Measurements from ENCODE around the gene ADIRF. TPM values are rescaled to one million over a fixed set of nuclear protein-coding genes. Genes with fewer than 3 reads are reported as not detected.

ADIRF gene
- total and polyA plus RNA-seq, 7 experiments from 2014 or later = 0.56 to 0.64 TPM; not detected in 5

GRCh38 chr10:86955501-86956194, 12.6 kb upstream of the ADIRF start:
- Mint-ChIP-seq H3K27me3 (no peaks in the 10 kb centered on the region), H3K4me3 (no peak overlapping the region), H3K27ac (no peak overlapping the region), H3K4me1 (peaks cover 2 to 12% (median 9%) of the 10 kb centered on the region in 7 donors), H3K36me3 (peaks cover 0 to 9% (median 6%) of the 10 kb centered on the region in 5 donors), H3K9me3 (peaks cover 0 to 21% (median 9%) of the 10 kb centered on the region in 11 donors)
- Histone ChIP-seq H3K4me1 (ENCODE audit: control insufficient read depth in 2 of 2, insufficient read depth in 2 of 2, low read length in 2 of 2) (peaks cover 3 to 15% of the 10 kb centered on the region in 2 donors), H3K4me3 (ENCODE audit: low read length) (no peak overlapping the region), H3K36me3 (ENCODE audit: control insufficient read depth in 2 of 3, insufficient read depth in 3 of 3, low read length in 3 of 3) (no peaks in the 10 kb centered on the region), H3K9me3 (ENCODE audit: control insufficient read depth in 2 of 3, low read length in 3 of 3) (no peaks in the 10 kb centered on the region), H3K27me3 (ENCODE audit: control insufficient read depth in 2 of 2, insufficient read depth in 2 of 2, low read length in 2 of 2) (no peaks in the 10 kb centered on the region), H3K27ac (ENCODE audit: low read depth, low read length) (no peak overlapping the region)
- CTCF ChIA-PET = interaction anchor here (1.1 to 2.5 kb wide), 2 partner anchors 11 to 15 kb away, joined by 4 to 11 read pairs; no protein-coding TSS in a partner anchor
- DNase-seq (no peak), ATAC-seq (no peak)
- intact Hi-C loops (cut with micrococcal nuclease) = loop anchor here in 1 of 2 donors (1.0 kb wide), 1 partner anchor 11 kb away; no protein-coding TSS in a partner anchor
- POLR2A ChIA-PET = interaction anchor here (1.2 kb wide), 1 partner anchor 15 kb away, joined by 8 read pairs; no protein-coding TSS in a partner anchor

- Histone ChIP-seq H3K9me3 (ENCODE audit: control insufficient read depth in 2 of 3, low read length in 3 of 3) (no peaks in the 10 kb centered on the region), H3K4me3 (ENCODE audit: low read length) (no peak overlapping the region), H3K36me3 (ENCODE audit: control insufficient read depth in 2 of 3, insufficient read depth in 3 of 3, low read length in 3 of 3) (no peaks in the 10 kb centered on the region), H3K27ac (ENCODE audit: low read depth, low read length) (no peak overlapping the region), H3K4me1 (ENCODE audit: control insufficient read depth in 2 of 2, insufficient read depth in 2 of 2, low read length in 2 of 2) (peaks cover 0 to 8% of the 10 kb centered on the region in 2 donors), H3K27me3 (ENCODE audit: control insufficient read depth in 2 of 2, insufficient read depth in 2 of 2, low read length in 2 of 2) (no peaks in the 10 kb centered on the region)
- ATAC-seq (no peak), DNase-seq (no peak)
- Mint-ChIP-seq H3K27me3 (no peaks in the 10 kb centered on the region), H3K4me3 (no peak overlapping the region), H3K36me3 (peaks cover 0 to 9% (median 6%) of the 10 kb centered on the region in 5 donors), H3K4me1 (peaks cover 0 to 6% (median 5%) of the 10 kb centered on the region in 7 donors), H3K9me3 (peaks cover 0 to 21% (median 9%) of the 10 kb centered on the region in 11 donors), H3K27ac (peak overlapping the region in 3 of 9 donors; percentile 8 to 49 (median 38))
- CTCF ChIA-PET = interaction anchor here (1.4 to 2.5 kb wide), 2 partner anchors 10 to 11 kb away, joined by 3 to 11 read pairs; no protein-coding TSS in a partner anchor
- POLR2A ChIA-PET = interaction anchor here (1.0 to 1.5 kb wide), 3 partner anchors 10 to 14 kb away, joined by 4 to 8 read pairs (median 4); no protein-coding TSS in a partner anchor
- intact Hi-C loops (cut with micrococcal nuclease) = loop anchor here in 1 of 2 donors (1.0 kb wide), 1 partner anchor 10 kb away; no protein-coding TSS in a partner anchor
Measured at GRCh38 chr10:86956195-86956847, 12.0 kb upstream of the ADIRF start.

GRCh38 chr10:86956848-86957448, 11.3 kb upstream of the ADIRF start:
- DNase-seq = peak in 1 of 9 donors; percentile 6
- Histone ChIP-seq H3K27me3 (ENCODE audit: control insufficient read depth in 2 of 2, insufficient read depth in 2 of 2, low read length in 2 of 2) (no peaks in the 10 kb centered on the region), H3K9me3 (ENCODE audit: control insufficient read depth in 2 of 3, low read length in 3 of 3) (no peaks in the 10 kb centered on the region), H3K4me1 (ENCODE audit: control insufficient read depth in 2 of 2, insufficient read depth in 2 of 2, low read length in 2 of 2) (peaks cover 0 to 7% of the 10 kb centered on the region in 2 donors), H3K27ac (ENCODE audit: low read depth, low read length) (no peak overlapping the region), H3K36me3 (ENCODE audit: control insufficient read depth in 2 of 3, insufficient read depth in 3 of 3, low read length in 3 of 3) (no peaks in the 10 kb centered on the region), H3K4me3 (ENCODE audit: low read length) (no peak overlapping the region)
- ChIA-PET POLR2A (interaction anchor here (1.0 to 1.5 kb wide), 3 partner anchors 11 to 14 kb away, joined by 4 to 8 read pairs (median 4); no protein-coding TSS in a partner anchor), CTCF (interaction anchor here (0.7 to 2.5 kb wide), 3 partner anchors 9 to 14 kb away, joined by 3 to 11 read pairs (median 3); no protein-coding TSS in a partner anchor)
- Mint-ChIP-seq H3K4me3 (no peak overlapping the region), H3K36me3 (peaks cover 0 to 6% (median 5%) of the 10 kb centered on the region in 5 donors), H3K27me3 (no peaks in the 10 kb centered on the region), H3K27ac (no peak overlapping the region), H3K4me1 (peaks cover 0 to 6% (median 2%) of the 10 kb centered on the region in 7 donors), H3K9me3 (peaks cover 0 to 17% (median 6%) of the 10 kb centered on the region in 11 donors)
- no peak for ATAC-seq
- intact Hi-C loops (cut with micrococcal nuclease) = loop anchor here in 1 of 2 donors (1.0 kb wide), 1 partner anchor 9 kb away; no protein-coding TSS in a partner anchor

GRCh38 chr10:86957471-86958115, 10.7 kb upstream of the ADIRF start, which contains the start of gene MMRN2:
MMRN2 (minus strand) TSS chr10:86957615; CDS start chr10:86957541, 74 bp downstream.
- H3K27me3 ChIP-seq (ENCODE audit: control insufficient read depth in 2 of 2, insufficient read depth in 2 of 2, low read length in 2 of 2) = no peaks in the 10 kb centered on the region
- POLR2A ChIA-PET = interaction anchor here (1.2 to 1.5 kb wide), 2 partner anchors 10 to 12 kb away, joined by 4 to 5 read pairs; no protein-coding TSS in a partner anchor
- H3K4me3 ChIP-seq (ENCODE audit: low read length) = no peak within 1 kb of the TSS
- Mint-ChIP-seq H3K4me3 (no peak within 1 kb of the TSS), H3K36me3 (peaks cover 0 to 2% (median 0%) of the 10 kb centered on the region in 5 donors), H3K9me3 (peaks cover 0 to 10% (median 2%) of the 10 kb centered on the region in 11 donors), H3K27ac (peak within 1 kb of the TSS in 1 of 9 donors; percentile 8), H3K27me3 (no peaks in the 10 kb centered on the region), H3K4me1 (peaks cover 0 to 6% (median 2%) of the 10 kb centered on the region in 7 donors)
- peaks cover 0 to 7% of the 10 kb centered on the region in 2 donors for H3K4me1 ChIP-seq (ENCODE audit: control insufficient read depth in 2 of 2, insufficient read depth in 2 of 2, low read length in 2 of 2)
- ATAC-seq (no peak), DNase-seq (no peak)
- no peaks in the 10 kb centered on the region for H3K36me3 ChIP-seq (ENCODE audit: control insufficient read depth in 2 of 3, insufficient read depth in 3 of 3, low read length in 3 of 3)
- no peak within 1 kb of the TSS for H3K27ac ChIP-seq (ENCODE audit: low read depth, low read length)
- H3K9me3 ChIP-seq (ENCODE audit: control insufficient read depth in 2 of 3, low read length in 3 of 3) = no peaks in the 10 kb centered on the region
- CTCF ChIA-PET = interaction anchor here (0.7 to 2.5 kb wide), 3 partner anchors 9 to 14 kb away, joined by 3 to 11 read pairs (median 3); no protein-coding TSS in a partner anchor
- intact Hi-C loops (cut with micrococcal nuclease) = no loop called here

- no peak within 1 kb of the TSS for H3K4me3 Mint-ChIP-seq
- ATAC-seq (no peak), DNase-seq (no peak)
- no peaks in the 10 kb centered on the region for H3K9me3 ChIP-seq (ENCODE audit: control insufficient read depth in 2 of 3, low read length in 3 of 3)
- no peaks in the 10 kb centered on the region for H3K36me3 ChIP-seq (ENCODE audit: control insufficient read depth in 2 of 3, insufficient read depth in 3 of 3, low read length in 3 of 3)
- CTCF ChIA-PET = interaction anchor here (0.5 to 2.5 kb wide), 3 partner anchors 8 to 1570 kb away, joined by 4 to 11 read pairs (median 4); no protein-coding TSS in a partner anchor
- no peaks in the 10 kb centered on the region for H3K27me3 Mint-ChIP-seq
- peak within 1 kb of the TSS in 1 of 9 donors; percentile 32 for H3K27ac Mint-ChIP-seq
- no peaks in the 10 kb centered on the region for H3K27me3 ChIP-seq (ENCODE audit: control insufficient read depth in 2 of 2, insufficient read depth in 2 of 2, low read length in 2 of 2)
- H3K4me1 Mint-ChIP-seq = peaks cover 0 to 6% (median 2%) of the 10 kb centered on the region in 7 donors
- no peak within 1 kb of the TSS for H3K4me3 ChIP-seq (ENCODE audit: low read length)
- H3K36me3 Mint-ChIP-seq = no peaks in the 10 kb centered on the region
- peaks cover 0 to 5% (median 0%) of the 10 kb centered on the region in 11 donors for H3K9me3 Mint-ChIP-seq
- intact Hi-C loops (cut with micrococcal nuclease) = no loop called here
- H3K27ac ChIP-seq (ENCODE audit: low read depth, low read length) = no peak within 1 kb of the TSS
- peaks cover 0 to 7% of the 10 kb centered on the region in 2 donors for H3K4me1 ChIP-seq (ENCODE audit: control insufficient read depth in 2 of 2, insufficient read depth in 2 of 2, low read length in 2 of 2)
- POLR2A ChIA-PET = interaction anchor here (1.2 kb wide), 2 partner anchors 10 to 12 kb away, joined by 4 to 5 read pairs; no protein-coding TSS in a partner anchor
Measured at GRCh38 chr10:86958116-86958900, 10.0 kb upstream of the ADIRF start, which contains the start of gene SNCG. SNCG (plus strand) TSS chr10:86958599; CDS start chr10:86958698, 99 bp downstream.
